Measurements from ENCODE around the gene RPL18.
"Not testable (repeated sequence)": the region's sequence is repeated elsewhere in the genome, so short reads cannot be mapped to it uniquely, and the experiment has no call there.

The RPL18 gene

DNA sequence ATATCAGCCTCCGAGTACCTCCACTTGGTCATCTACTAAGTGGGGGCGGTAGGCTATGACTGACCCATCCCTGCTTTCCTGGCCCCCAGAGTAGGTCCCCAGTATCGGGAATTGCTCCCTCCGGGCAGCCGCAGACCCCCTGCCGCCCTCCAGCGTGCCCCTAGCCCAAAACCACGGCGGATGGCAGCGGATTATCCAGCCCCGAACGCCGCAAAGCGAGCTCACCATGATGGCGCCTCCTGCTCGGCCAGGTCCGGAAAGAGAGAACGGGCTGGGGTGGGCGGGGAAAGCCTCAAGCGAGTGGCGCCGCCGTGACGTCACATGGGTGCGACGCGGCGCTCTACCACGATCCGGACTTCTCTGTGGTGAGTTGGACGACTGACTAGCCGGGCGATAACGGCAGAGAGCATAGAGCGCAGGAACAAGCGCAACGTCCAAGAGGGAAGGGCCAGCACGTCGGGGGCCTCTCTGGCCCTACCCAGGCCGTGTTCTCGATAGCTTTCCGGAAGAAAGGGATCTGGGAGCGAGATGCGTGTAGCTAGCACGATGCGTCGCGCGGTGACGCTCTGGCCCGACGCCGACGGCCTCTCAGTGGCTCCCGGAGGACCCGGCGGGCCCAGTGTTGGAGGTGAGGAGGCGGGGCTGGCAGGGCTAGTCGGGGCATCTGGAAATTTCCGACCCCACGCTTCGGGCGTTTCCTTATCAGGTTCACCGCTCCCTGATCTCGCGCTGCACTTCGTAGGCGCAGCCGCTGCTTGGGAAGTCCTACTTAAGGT is at the start of gene RPL18, which contains the start of gene SPHK2:
Gene RPL18, minus strand, starts transcription at position 263 of the 776 bp plus-strand sequence. Its CDS starts 35 bp downstream, at position 228.
Gene SPHK2, plus strand, starts transcription at position 591 of the 776 bp plus-strand sequence. CDS start 1,009 bp downstream, outside the sequence.
- DNase-seq (ENCODE audit: low read depth in 2 of 2): peak; percentile 94 to 95

DNA sequence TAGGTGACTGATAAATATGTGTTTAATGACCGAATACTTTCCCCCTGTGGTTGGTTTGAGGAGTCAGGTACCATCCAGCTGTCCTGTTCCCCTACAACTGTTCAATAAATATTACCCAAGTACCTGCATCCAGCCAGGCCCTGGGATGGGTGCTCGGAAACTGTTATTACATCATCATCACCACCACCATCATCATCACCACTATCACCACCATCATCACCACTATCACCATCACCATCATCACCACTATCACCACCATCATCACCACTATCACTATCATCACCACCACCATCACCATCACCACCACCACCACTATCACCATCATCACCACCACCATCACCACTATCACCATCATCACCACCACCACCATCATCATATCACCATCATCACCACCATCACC is 49.8 kb upstream of the RPL18 start:
- no peak for DNase-seq (ENCODE audit: low read depth in 2 of 2)

DNA sequence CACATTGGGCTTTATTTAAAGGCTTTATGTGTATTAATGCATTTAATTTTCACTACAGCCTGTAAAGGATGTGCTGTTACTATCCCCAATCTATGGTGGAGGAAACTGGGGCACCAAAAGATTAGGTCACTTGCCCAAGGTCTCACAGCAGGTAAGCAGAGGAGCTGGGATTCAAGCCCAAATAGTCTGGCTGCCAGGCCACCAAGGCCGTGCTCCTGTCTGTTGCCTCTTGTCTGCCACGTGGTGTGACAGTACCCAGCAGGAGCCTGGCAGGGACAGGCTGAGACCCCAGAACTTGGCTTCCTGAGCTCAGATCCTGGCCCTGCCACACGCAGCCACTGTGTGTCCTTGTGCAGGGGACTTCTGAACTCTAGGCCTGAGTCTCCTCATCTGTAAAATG is 49.4 kb upstream of the RPL18 start:
- DNase-seq (ENCODE audit: low read depth in 2 of 2): no peak

GRCh38 chr19:48665786-48666185 is 46.8 kb upstream of the RPL18 start:
- no peak for DNase-seq (ENCODE audit: low read depth in 2 of 2)

- no peak for DNase-seq (ENCODE audit: low read depth in 2 of 2)
Observed at GRCh38 chr19:48664476-48664875, 45.5 kb upstream of the RPL18 start.

- no peak for DNase-seq (ENCODE audit: low read depth in 2 of 2)
Observed at GRCh38 chr19:48663667-48664066, 44.7 kb upstream of the RPL18 start.

DNA sequence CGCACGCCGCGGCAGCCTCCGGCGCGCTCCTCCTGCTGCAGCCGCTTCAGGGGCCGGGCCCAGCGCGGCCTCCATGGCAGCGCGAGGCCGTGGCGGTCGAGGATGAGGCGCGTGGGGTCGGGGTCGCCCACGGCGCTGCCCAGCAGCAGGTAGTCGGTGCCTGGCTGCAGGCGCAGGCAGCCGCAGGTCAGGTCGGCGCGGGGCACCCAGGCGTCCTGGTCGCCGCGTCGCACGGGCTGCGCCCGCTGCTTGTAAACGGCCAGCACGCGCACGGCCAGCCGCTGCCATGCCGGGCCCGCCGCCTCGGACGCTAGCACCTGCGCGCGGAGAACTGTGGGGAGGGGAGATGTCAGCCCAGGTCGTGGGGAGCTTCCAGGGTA is 42.7 kb upstream of the RPL18 start:
- DNase-seq (ENCODE audit: low read depth in 2 of 2): no peak

DNA sequence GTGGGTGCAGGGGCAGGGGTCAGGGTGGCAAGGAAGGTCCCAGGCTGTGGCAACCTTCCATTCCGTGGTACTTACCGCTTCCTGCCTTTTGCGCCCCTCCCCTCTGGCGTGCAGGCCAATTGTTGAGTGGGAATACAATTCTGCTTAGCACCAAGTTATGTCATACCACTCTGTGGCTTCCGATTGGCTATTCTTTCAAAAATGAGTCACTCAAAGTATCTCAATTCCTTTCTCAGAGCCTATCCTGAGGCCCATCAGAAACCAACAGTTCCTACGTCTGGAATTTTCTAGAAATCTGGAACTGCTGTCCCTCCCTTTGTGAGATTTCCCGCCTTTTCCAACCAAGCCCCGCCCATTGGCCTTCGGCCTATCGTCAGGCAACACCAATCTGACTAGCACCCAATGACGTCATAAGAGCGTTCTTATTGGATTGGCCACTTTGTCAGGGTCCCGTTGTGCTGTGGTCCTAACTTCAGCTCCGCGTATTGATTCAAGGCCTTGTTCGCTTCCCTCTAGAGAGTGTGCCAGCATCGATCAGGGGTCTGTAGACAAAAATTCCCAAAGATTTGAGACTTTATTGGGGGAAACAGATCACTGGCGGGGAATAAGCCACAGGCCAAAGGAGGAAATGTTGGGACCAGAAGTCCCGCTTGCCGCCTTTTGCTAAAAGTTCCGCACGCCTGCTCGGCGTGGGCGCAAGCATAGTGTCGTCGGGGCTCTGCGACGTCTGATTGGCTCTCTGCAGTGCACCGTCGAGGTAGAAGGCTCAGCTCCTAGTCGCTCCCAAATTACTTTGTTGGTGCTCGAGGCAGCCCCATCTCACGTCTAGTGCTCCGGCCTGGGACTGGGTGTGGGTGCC is 42.1 kb upstream of the RPL18 start:
- DNase-seq (ENCODE audit: low read depth in 2 of 2): peak; percentile 56 to 60

DNA sequence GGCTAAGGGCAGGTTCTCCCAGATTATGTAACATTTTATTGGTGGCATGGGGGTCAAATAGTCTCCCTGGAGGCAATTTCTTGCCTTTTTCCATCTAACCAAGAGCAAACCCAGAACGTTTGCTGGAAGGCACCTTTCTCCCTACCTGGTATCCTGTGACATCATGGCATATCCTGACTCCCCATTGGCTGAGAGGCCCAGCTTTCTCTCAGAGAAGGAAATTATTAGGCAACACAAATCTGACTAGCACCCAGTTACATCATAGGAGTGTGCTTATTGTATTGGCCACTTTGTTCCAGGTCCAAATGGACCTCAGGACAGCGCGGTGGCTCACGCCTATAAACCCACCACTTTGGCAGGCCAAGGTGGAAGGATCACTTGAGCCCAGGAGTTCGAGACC is 40.8 kb upstream of the RPL18 start:
- no peak for DNase-seq (ENCODE audit: low read depth in 2 of 2)

- DNase-seq (ENCODE audit: low read depth in 2 of 2): no peak
Observed at GRCh38 chr19:48658483-48658882, 39.5 kb upstream of the RPL18 start.

GRCh38 chr19:48657828-48658227 is 38.9 kb upstream of the RPL18 start:
- DNase-seq (ENCODE audit: low read depth in 2 of 2): not testable (repeated sequence)

DNA sequence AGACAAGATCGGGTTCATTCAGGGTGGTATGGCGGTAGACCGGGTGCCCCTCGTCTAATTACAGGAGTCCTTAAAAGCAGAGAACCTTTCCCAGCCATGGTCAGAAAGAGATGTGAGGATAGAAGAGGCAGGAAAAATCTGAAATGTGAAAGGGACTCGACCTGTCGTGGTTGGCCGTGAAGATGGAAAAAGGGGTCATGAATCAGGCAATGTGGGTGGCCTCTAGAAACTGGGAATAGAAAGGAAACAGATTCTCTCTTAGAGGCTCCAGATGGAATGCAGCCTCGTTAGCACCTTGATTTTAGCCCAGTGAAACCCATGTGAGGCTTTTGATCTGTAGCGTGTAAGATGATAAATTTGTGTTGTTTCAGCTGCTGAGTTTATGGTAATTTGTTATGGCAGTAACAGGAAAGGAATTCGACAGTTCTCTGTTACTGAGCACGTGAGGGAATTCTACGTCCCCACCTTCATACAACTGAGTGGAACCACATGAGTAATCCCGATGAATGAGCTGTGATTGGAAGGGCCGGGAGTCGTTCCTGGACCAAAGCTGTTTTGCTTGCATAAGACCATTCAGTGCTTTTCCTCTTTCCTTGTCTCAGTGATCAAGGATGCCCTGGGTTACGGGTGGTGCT is 38.0 kb upstream of the RPL18 start:
- DNase-seq (ENCODE audit: low read depth in 2 of 2): no peak

DNA sequence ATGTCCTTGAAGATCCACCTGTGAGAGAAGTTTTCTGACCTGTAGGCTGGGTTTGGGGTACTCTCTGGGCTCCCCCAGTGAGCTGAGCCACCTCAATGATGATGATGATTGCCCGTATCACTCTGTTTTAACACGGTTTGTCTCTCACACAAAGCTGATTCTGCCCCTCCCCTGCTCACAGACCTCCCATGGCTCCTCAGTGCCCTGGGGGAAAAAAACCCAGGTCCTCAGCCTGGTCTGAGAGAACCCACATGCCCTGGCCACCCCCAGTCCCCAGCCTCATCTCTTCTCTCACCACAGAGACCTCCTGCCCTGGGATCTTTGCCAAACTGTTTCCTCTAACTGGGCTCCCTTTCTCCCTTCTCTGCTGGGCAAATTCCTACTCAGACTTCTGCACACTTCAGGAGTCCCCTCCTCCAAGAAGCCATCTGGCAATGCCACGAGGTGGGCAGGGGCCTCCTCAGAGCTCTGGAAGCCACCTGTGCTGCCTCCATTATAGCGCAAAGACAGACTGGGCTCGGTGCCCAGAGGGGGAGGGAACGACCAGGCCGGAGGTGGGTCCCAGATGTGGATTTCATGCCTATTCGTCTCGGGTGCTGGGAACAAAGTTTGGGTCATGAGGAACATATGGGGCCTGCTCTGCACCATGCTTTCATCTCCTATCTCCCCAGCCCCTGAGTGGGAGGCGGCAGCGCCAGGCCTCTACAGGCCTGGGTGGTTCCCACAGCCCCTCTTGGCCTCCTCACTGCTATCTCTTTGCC is 35.5 kb upstream of the RPL18 start:
- DNase-seq (ENCODE audit: low read depth in 2 of 2): no peak

DNA sequence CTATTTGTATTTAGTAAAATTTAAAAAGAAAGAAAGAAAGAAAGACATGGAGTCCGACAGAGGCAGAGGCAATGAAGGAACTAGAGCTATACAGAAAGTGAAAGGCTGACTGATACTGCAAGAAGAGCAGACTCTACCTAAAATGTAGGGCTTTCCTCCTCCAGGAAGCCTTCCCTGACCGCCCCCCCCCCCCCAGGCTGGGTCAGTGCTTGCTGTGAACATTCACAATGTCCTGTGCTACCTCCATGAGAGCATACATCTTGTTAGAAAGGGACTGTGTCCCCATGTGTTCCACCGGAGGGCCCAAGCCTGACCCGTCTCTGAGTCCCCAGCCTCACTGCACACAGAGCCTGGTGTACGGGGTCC is 32.7 kb upstream of the RPL18 start:
- no peak for DNase-seq (ENCODE audit: low read depth in 2 of 2)

- no peak for DNase-seq (ENCODE audit: low read depth in 2 of 2)
Observed at GRCh38 chr19:48650974-48651682, 32.1 kb upstream of the RPL18 start.

GRCh38 chr19:48648134-48648533 is 29.2 kb upstream of the RPL18 start:
- DNase-seq (ENCODE audit: low read depth in 2 of 2): no peak

- no peak for DNase-seq (ENCODE audit: low read depth in 2 of 2)
Observed at GRCh38 chr19:48646722-48647216, 27.8 kb upstream of the RPL18 start.

DNA sequence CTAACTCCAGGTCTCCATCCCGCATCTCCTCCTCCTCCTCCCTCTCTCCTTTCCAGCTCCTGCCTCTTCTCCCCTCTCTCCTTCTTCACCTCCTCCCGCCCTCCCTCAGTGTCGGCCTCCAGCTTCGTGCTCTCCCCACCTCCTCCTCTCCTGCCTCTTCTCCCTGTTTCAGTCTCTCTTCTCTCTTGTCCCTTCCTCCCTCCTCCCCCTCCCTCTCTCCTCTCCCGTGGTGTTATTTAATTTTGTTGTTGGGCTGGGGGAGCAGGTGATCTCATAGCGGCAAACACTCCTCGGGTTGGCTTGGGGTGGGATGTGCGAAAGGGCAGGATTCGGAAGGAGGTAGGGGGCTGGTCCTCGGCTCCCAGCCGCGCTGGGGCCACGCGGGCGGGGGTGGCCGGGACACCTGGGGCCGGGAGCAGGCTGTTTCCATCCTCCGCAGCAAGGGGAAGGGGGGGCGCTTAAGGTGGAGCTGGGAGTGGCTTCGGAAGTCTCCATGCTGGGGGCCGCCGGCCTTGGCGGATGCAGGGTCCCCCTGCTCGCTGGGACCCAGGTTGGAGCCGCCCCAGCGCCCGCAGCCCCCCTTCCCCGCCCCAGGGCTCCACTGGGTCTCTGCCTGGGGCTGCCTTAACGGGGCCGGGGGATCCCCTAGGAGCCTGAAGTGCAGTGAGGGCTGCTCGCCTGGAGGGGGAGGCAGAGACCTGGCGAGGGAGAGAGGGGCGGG is 27.2 kb upstream of the RPL18 start, which contains the start of gene CA11:
Gene CA11, minus strand, starts transcription at position 187 of the 721 bp plus-strand sequence. CDS start 555 bp downstream, outside the sequence.
- DNase-seq (ENCODE audit: low read depth in 2 of 2): peak; percentile 83 to 84

- no peak for DNase-seq (ENCODE audit: low read depth in 2 of 2)
Observed at GRCh38 chr19:48645620-48646000, 26.6 kb upstream of the RPL18 start.

Data from stimulated activated CD8-positive, alpha-beta memory T cell treated with anti-CD3 and anti-CD28 coated beads, Interleukin-15, amount 100 ng/mL, for 48 hours (primary cell).